Limb (tissue), 2 donors: ENCODE measurements around the gene SDF2L1.
"Not testable (repeated sequence)": the region's sequence is repeated elsewhere in the genome, so short reads cannot be mapped to it uniquely, and the experiment has no call there.

Experiments used
- DNase-seq, 2 donors: peaks; one replicate each; pipeline ENCODE4 v3.0.0-alpha.2; 2016; ENCODE audit errors: extremely low spot score in 2 of 2

The SDF2L1 gene

GRCh38 chr22:21641789-21642583, at the start of gene SDF2L1:
SDF2L1 (plus strand) TSS chr22:21642302; CDS start chr22:21642337, 35 bp downstream.
- DNase-seq: peak; percentile 97

GRCh38 chr22:21592422-21592821, 49.7 kb upstream of the SDF2L1 start:
- DNase-seq: no peak

GRCh38 chr22:21593406-21594232, 48.5 kb upstream of the SDF2L1 start:
- no peak for DNase-seq

- DNase-seq: no peak
Measured at GRCh38 chr22:21594865-21595452, 47.1 kb upstream of the SDF2L1 start.

- not testable (repeated sequence) for DNase-seq
Measured at GRCh38 chr22:21596356-21597135, 45.6 kb upstream of the SDF2L1 start.

- no peak for DNase-seq
Measured at GRCh38 chr22:21598302-21598701, 43.8 kb upstream of the SDF2L1 start.

- DNase-seq: no peak
Measured at GRCh38 chr22:21599053-21599893, 42.8 kb upstream of the SDF2L1 start.

- DNase-seq: no peak
Measured at GRCh38 chr22:21602579-21602978, 39.5 kb upstream of the SDF2L1 start.

- no peak for DNase-seq
Measured at GRCh38 chr22:21603973-21604372, 38.1 kb upstream of the SDF2L1 start.

- no peak for DNase-seq
Measured at GRCh38 chr22:21605887-21606564, 36.1 kb upstream of the SDF2L1 start.

- DNase-seq: no peak
Measured at GRCh38 chr22:21606775-21607174, 35.3 kb upstream of the SDF2L1 start.

GRCh38 chr22:21609556-21610157, 32.4 kb upstream of the SDF2L1 start:
- not testable (repeated sequence) for DNase-seq

- no peak for DNase-seq
Measured at GRCh38 chr22:21611210-21611977, 30.7 kb upstream of the SDF2L1 start.

GRCh38 chr22:21612858-21613257, 29.2 kb upstream of the SDF2L1 start:
- no peak for DNase-seq

GRCh38 chr22:21613553-21614233, 28.4 kb upstream of the SDF2L1 start:
- DNase-seq: no peak

- DNase-seq: no peak
Measured at GRCh38 chr22:21615731-21616130, 26.4 kb upstream of the SDF2L1 start.

- not testable (repeated sequence) for DNase-seq
Measured at GRCh38 chr22:21617337-21617736, 24.8 kb upstream of the SDF2L1 start.

GRCh38 chr22:21621025-21621424, 21.1 kb upstream of the SDF2L1 start:
- DNase-seq: no peak
